ENCODE measurements around the gene MPC2. TPM values are rescaled to one million over a fixed set of nuclear protein-coding genes. Genes with fewer than 3 reads are reported as not detected.

Gene MPC2
- total and polyA plus RNA-seq, 9 donors = 22.1 to 91.2 (median 49.3) TPM

- Histone ChIP-seq H3K27ac (no peak overlapping the region), H3K4me3 (no peak overlapping the region), H3K36me3 (no peaks in the 10 kb centered on the region), H3K27me3 (no peaks in the 10 kb centered on the region), H3K9me3 (no peaks in the 10 kb centered on the region), H3K4me1 (ENCODE audit: insufficient read depth) (no peaks in the 10 kb centered on the region)
- DNase-seq = no peak
- 96 to 98% (median 96%) methylated on average over 1 of the region's 1 CpG for WGBS, 3 donors
- intact Hi-C loops (cut with DNase I) = no loop called here
- TF ChIP-seq CTCF (IDR thresholded peaks at IDR 0.05) = no peak
- no peak for TF ChIP-seq POLR2A (IDR thresholded peaks at IDR 0.05)
- no peak for TF ChIP-seq EP300 (IDR thresholded peaks at IDR 0.05)
Observed at GRCh38 chr1:167977245-167977644, 40.4 kb upstream of the MPC2 start.

DNA sequence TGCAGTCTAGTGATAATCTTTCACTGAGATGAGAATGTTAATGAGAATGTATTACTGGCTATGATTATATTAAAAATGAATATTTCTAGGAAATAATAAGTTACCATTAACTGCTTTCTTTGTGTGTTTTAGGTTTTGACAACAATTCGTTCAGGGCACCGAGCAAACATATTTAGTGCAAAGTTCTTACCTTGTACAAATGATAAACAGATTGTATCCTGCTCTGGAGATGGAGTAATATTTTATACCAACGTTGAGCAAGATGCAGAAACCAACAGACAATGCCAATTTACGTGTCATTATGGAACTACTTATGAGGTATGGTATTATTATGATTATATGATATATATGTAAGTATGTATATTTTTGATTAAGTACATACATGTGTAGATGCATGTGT lies 37.8 kb upstream of the MPC2 start:
- 85 to 92% (median 90%) methylated on average over 4 of the region's 4 CpGs for WGBS, 3 donors
- H3K27me3 ChIP-seq = no peaks in the 10 kb centered on the region
- H3K27ac ChIP-seq = no peak overlapping the region
- no peak for TF ChIP-seq EP300 (IDR thresholded peaks at IDR 0.05)
- no peak for TF ChIP-seq POLR2A (IDR thresholded peaks at IDR 0.05)
- no peak for TF ChIP-seq CTCF (IDR thresholded peaks at IDR 0.05)
- no peaks in the 10 kb centered on the region for H3K36me3 ChIP-seq
- H3K9me3 ChIP-seq = no peaks in the 10 kb centered on the region
- no peaks in the 10 kb centered on the region for H3K4me1 ChIP-seq (ENCODE audit: insufficient read depth)
- intact Hi-C loops (cut with DNase I) = no loop called here
- no peak for DNase-seq
- no peak overlapping the region for H3K4me3 ChIP-seq

- no peaks in the 10 kb centered on the region for H3K4me1 ChIP-seq (ENCODE audit: insufficient read depth)
- no peaks in the 10 kb centered on the region for H3K36me3 ChIP-seq
- intact Hi-C loops (cut with DNase I) = no loop called here
- no peaks in the 10 kb centered on the region for H3K27me3 ChIP-seq
- H3K27ac ChIP-seq = no peak overlapping the region
- whole genome bisulfite sequencing, 3 donors = 68 to 81% (median 70%) methylated on average over 2 of the region's 2 CpGs
- no peak for DNase-seq
- no peak overlapping the region for H3K4me3 ChIP-seq
- no peaks in the 10 kb centered on the region for H3K9me3 ChIP-seq
- TF ChIP-seq EP300 (IDR thresholded peaks at IDR 0.05) = no peak
- TF ChIP-seq CTCF (IDR thresholded peaks at IDR 0.05) = no peak
- no peak for TF ChIP-seq POLR2A (IDR thresholded peaks at IDR 0.05)
Observed at GRCh38 chr1:167973832-167974231, 37.0 kb upstream of the MPC2 start.

GRCh38 chr1:167968569-167968968 lies 31.7 kb upstream of the MPC2 start:
- intact Hi-C loops (cut with DNase I) = no loop called here

More at GRCh38 chr1:167968569-167968968, 31.7 kb upstream of the MPC2 start:
- Histone ChIP-seq H3K27ac (no peak overlapping the region), H3K36me3 (no peaks in the 10 kb centered on the region), H3K9me3 (no peaks in the 10 kb centered on the region), H3K4me1 (ENCODE audit: insufficient read depth) (peaks cover 1% of the 10 kb centered on the region), H3K4me3 (no peak overlapping the region), H3K27me3 (no peaks in the 10 kb centered on the region)
- no peak for TF ChIP-seq EP300 (IDR thresholded peaks at IDR 0.05)
- no peak for TF ChIP-seq POLR2A (IDR thresholded peaks at IDR 0.05)
- TF ChIP-seq CTCF (IDR thresholded peaks at IDR 0.05) = no peak
- 57 to 80% (median 73%) methylated on average over 3 of the region's 3 CpGs for WGBS, 3 donors
- no peak for DNase-seq

Measured in ovary (tissue), 9 donors.